ENCODE data around the gene ATXN7L3.
"Not testable (repeated sequence)": the region's sequence is repeated elsewhere in the genome, so short reads cannot be mapped to it uniquely, and the experiment has no call there.

Gene ATXN7L3

GRCh38 chr17:44147812-44148211, 51.9 kb downstream of the ATXN7L3 start:
- no peak overlapping the region for H3K27ac ChIP-seq
- TF ChIP-seq ZFX (IDR thresholded peaks at IDR 0.05) (no peak), CTCF (conservative IDR thresholded peaks at IDR 0.05) (no peak)

- TF ChIP-seq CTCF (conservative IDR thresholded peaks at IDR 0.05) (no peak), ZFX (IDR thresholded peaks at IDR 0.05) (no peak)
- no peak overlapping the region for H3K27ac ChIP-seq
Observed at GRCh38 chr17:44146375-44147346, 53.0 kb downstream of the ATXN7L3 start.

GRCh38 chr17:44144966-44145739, 54.5 kb downstream of the ATXN7L3 start:
- no peak overlapping the region for H3K27ac ChIP-seq
- TF ChIP-seq CTCF (conservative IDR thresholded peaks at IDR 0.05) (no peak), ZFX (IDR thresholded peaks at IDR 0.05) (no peak)

- H3K27ac ChIP-seq, result not testable (repeated sequence)
Observed at GRCh38 chr17:44143921-44144320, 55.8 kb downstream of the ATXN7L3 start.

All from C4-2B (cell line).